Esophagus squamous epithelium (tissue), 4 donors: Measurements from ENCODE around the gene OTUD1.

Experiments used
- CTCF ChIP-seq, 6 experiments: fragments of 450-650 bp in 4 of 6; fragments of 200-600 bp in 2 of 6; sonication (generic) in 2 of 6; IDR thresholded peaks; one replicate each; pipeline ENCODE4 v1.5.1; 2016 to 2019; ENCODE audit warnings: antibody characterized with exemption in 6 of 6, mild to moderate bottlenecking in 4 of 6, moderate library complexity in 4 of 6
- POLR2A ChIP-seq, 4 donors: fragments of 450-650 bp; IDR thresholded peaks; one replicate each; pipeline ENCODE4 v1.6.1; 2017; ENCODE audit warnings: antibody characterized with exemption in 4 of 4, mild to moderate bottlenecking in 4 of 4, moderate library complexity in 3 of 4

- TF ChIP-seq CTCF (IDR thresholded peaks at IDR 0.05) (no peak), POLR2A (IDR thresholded peaks at IDR 0.05) (no peak)
These were observed 9.4 kb downstream of the OTUD1 start for GRCh38 chr10:23448323-23448722.
